Nucleus accumbens (tissue), 56 donors: ENCODE results near the gene RAP1B.

Experiments
- DNase-seq, 56 donors: peaks; one replicate each; lab custom pipeline; 2025; lab: John Stamatoyannopoulos, UW

Gene RAP1B

DNA sequence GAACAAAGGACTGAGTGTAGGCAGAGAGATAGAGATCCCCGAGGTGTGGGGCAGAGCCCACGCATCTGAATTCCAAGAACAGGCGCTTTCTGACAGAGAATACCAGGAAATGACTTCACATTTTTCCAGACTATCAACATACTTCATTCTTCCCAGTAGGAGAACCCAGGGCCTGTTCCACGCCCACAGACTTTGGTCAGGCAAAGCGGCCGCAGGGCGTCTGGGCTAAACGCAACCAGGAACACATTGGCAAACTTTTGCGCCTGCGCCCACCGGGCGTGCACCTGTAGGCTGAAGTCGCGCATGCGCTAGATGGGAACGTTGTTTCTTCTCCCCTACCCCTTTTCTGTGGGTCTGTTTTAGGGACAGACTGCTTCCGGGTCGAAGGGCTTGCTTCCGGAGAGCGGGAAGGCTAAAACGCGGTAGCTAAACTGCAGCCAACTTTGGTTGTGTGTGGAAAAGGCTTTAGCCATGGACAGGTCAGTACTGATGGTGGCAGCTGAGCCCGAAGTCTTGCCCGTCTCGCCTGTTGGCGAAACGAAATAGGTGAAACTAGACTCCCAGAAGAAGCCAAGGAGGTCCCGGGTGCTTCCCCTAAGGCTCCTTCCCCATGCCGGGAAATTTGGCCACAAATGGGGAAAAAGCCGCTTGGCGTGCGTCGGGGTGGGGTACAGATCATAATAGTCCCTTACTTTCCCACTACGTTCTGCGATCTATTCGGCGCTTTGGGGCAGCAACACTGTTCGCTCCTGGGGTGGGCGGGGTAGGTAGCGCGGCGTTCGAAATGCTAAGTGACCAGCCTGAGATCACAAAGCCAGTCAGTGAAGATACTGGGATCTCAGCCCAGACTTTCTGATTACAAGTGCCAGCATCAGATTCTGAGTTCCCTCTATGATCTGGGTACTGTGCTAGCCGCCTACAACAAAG lies 76.2 kb downstream of the RAP1B start, which contains the start of gene NUP107:
NUP107 (plus strand) TSS at position 384 of the 927 bp plus-strand sequence; CDS start at position 472, 88 bp downstream.
- DNase-seq, result peak; percentile 47 to 97 (median 92)

- DNase-seq, result no peak
Measured at GRCh38 chr12:68695454-68695853, 84.8 kb downstream of the RAP1B start.

DNA sequence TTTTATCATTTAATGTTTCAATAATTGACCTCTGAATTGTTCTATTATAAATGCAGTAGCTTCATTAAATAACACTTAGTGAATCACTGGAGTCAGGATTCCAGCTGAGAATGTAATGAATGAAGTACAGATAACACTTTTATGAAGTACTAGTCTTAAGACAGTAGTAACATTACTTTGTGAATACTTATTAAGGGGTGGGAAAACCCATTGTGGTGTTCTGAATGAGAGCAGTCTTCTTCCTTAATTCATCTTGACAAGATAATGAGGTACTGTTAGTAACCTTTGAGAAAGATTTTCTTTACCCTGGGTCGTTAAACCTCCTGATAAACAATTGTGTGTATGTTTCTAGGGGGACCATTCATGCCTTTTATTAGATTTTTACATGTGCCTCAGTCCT lies 88.8 kb downstream of the RAP1B start:
- no peak for DNase-seq
